GM12892 (cell line): ENCODE data around the gene MYO5B.

Experiments used
- POLR2AphosphoS5 ChIP-seq: IDR thresholded peaks from 2 replicates; pipeline ENCODE4 v1.6.1; 2011; ENCODE audit warnings: low read depth, low read length, control low read depth
- TAF1 ChIP-seq: IDR thresholded peaks from 2 replicates; pipeline ENCODE4 v1.6.1; 2011; ENCODE audit warnings: low read depth, mild to moderate bottlenecking, control low read depth, low read length, borderline replicate concordance

DNA sequence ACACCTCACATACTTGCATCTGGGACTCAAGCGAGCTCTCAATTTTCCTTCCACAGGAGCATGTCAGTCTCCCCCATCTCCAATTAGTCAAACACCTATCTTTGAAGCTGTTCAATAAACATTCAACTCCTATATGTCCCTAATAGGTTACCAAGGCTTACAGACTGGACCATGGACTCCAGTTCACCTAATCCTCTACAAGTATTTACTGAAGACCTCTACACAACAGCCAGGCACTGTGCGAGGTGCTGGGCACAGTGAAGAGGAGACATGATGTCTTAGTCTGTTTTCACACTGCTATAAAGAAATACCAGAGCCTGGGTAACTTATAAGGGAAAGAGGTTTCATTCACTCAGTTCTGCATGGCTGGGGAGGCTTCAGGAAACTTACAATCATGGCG, 129.9 kb downstream of the MYO5B start:
- TF ChIP-seq TAF1 (no peak), POLR2AphosphoS5 (no peak)
